OCI-M2 (cell line): ENCODE data around the gene CDC42SE2.

Experiments
- DNase-seq: peaks from one replicate; lab custom pipeline; 2025; ENCODE audit not compliant: unreplicated experiment; lab: John Stamatoyannopoulos, UW

CDC42SE2 gene

DNA sequence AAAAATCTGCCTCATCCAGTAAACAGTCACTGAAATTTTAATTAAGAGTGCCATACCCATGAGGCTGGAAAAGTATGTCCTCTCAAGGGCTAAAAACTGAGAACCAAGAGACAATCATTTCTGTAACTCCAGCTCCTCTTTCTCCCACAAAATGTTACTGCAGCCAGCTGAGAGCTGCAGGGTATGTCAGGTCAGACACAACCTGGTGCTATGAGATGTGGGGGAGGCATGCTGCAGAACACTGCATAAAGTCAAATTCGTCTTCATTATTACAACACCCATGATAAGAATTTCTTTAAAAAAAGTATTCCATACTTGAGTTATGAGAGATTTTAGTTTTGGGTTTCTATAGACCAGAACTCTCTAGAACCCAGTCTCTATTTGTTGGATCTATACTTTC lies 162.2 kb downstream of the CDC42SE2 start:
- no peak for DNase-seq

- no peak for DNase-seq
Measured at GRCh38 chr5:131430794-131431193, 166.9 kb downstream of the CDC42SE2 start.

GRCh38 chr5:131431794-131432193 lies 167.9 kb downstream of the CDC42SE2 start:
- DNase-seq = no peak

DNA sequence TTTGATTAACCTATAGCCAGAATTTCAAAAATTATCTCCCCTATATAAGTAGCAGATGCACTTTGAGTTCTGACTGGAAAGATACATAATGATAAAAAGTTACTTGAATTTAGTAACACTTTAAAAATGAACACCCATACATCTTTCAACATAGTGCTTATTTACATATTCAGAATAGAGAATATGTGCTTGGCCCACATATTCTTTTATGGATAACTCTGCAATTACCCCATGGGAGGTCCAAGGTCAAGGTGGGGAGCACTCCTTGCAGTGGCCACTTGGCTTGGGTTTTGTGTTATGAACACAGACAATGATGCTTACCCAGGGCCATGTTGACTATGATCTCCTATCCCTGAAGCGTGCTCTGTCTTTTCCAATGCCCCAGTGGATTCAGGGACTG lies 169.3 kb downstream of the CDC42SE2 start:
- DNase-seq = no peak

DNA sequence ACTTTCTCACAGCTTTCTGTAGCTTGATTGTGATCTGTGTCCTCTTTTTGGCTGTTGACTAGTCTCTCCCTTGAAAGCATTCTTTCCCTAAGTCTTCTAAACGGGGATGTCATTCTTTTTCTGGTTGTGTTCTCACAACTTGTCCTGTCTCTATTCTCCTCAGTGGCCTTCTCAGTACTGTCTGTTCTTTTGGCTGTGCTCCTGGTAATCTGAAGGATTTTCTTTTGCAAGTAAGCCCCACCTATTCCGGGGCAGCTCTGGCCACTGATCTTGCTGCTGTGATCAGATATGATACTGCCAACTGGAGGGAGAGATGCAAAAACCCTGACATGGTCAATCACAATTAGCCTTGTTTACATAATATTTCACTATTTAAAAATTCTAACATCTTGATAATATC lies 172.2 kb downstream of the CDC42SE2 start:
- no peak for DNase-seq

- no peak for DNase-seq
Measured at GRCh38 chr5:131441184-131441583, 177.3 kb downstream of the CDC42SE2 start.
